DND-41 (cell line): ENCODE measurements around the gene PZP.

Source experiments
- CTCF ChIP-seq: IDR thresholded peaks from 2 replicates; pipeline ENCODE4 v1.5.1; 2012; ENCODE audit warnings: borderline replicate concordance, low read length, moderate library complexity, mild to moderate bottlenecking; ENCODE audit not compliant: poor library complexity, severe bottlenecking; ENCODE audit errors: extremely low read depth
- EZH2 ChIP-seq: IDR thresholded peaks from 3 replicates; pipeline ENCODE4 v1.6.1; 2012; ENCODE audit warnings: borderline replicate concordance, low read depth, mild to moderate bottlenecking, moderate library complexity, low read length, inconsistent platforms; ENCODE audit not compliant: severe bottlenecking

DNA sequence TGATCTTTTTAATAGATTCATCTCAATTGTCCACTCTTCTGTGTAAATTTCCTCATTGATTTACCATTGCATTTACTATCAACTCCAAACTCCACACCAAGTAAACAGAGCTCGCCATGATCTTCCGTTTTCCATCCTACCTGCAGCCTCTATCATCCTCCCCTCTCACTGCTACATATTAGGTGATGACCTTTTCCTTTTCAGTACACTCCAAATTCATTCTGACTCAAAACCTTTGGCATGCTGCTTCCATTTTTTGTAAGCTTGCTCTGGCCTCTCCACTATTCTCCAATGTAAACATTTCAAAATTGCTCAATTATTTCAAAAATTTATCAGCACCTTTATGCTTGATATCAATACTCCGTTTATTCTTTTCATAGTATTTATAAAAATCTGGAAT lies 40.2 kb upstream of the PZP start:
- TF ChIP-seq CTCF: no peak
- TF ChIP-seq EZH2: no peak
